ENCODE data around the gene ZBTB18. TPM values are rescaled to one million over a fixed set of nuclear protein-coding genes. Genes with fewer than 3 reads are reported as not detected.

ZBTB18 gene
- polyA plus RNA-seq, 3 donors: 3.0 to 45.5 (median 3.6) TPM

DNA sequence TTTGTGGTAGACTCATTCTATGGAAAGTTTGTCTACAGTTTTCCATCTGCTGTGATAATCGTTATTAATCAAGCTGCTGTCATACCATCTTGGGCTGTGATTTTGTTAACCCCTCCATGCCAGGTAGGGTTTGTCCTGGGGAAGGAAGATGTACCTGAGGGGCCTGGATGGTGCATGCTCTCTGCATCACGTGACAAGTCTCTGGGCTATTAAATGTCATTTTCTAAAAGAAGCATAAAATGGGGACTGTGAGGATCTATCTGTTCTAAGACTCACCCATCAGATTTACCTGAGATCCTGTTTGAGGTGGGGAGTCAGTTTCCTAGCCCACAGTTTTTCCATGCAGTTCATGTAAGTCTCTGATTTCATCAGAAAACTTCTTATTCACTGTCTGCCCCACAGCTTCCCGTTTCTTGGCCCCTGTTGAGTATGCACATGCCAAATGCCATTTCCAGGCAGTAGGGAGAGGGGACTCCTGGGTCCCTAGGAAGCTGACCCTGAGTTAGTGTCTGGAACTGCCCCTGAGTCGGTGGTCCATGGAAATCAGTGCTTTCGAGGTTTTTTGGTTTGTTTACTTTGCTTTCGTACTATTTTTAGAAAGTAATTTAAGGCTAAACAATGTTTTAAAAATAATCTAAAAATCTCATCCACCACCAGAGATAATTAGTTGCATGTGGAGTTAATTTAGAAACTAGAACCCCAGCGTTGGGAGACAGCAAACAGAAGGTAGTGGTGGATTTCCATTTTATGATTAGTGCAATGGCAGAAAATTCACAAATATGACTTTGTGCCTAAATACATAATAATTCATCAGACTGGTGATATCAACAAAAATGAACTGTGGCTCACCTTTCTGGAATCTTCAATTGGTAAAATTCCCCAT is 46.7 kb downstream of the ZBTB18 start:
- no peak overlapping the region for H3K9ac ChIP-seq (ENCODE audit: insufficient read depth, low read length, poor library complexity, severe bottlenecking)
- Mint-ChIP-seq H3K9me3 (peaks cover 0 to 6% (median 3%) of the 10 kb centered on the region in 7 donors), H3K4me1 (peaks cover 4% of the 10 kb centered on the region), H3K27ac (no peak overlapping the region), H3K4me3 (no peak overlapping the region), H3K27me3 (ENCODE audit: low read depth in 3 of 3) (peaks cover 9 to 28% (median 16%) of the 10 kb centered on the region in 3 donors), H3K36me3 (no peaks in the 10 kb centered on the region)
- TF ChIP-seq, protein P1, sequence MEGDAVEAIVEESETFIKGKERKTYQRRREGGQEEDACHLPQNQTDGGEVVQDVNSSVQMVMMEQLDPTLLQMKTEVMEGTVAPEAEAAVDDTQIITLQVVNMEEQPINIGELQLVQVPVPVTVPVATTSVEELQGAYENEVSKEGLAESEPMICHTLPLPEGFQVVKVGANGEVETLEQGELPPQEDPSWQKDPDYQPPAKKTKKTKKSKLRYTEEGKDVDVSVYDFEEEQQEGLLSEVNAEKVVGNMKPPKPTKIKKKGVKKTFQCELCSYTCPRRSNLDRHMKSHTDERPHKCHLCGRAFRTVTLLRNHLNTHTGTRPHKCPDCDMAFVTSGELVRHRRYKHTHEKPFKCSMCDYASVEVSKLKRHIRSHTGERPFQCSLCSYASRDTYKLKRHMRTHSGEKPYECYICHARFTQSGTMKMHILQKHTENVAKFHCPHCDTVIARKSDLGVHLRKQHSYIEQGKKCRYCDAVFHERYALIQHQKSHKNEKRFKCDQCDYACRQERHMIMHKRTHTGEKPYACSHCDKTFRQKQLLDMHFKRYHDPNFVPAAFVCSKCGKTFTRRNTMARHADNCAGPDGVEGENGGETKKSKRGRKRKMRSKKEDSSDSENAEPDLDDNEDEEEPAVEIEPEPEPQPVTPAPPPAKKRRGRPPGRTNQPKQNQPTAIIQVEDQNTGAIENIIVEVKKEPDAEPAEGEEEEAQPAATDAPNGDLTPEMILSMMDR (IDR thresholded peaks at IDR 0.05): no peak
- no peak for DNase-seq
- peaks cover 0 to 21% of the 10 kb centered on the region in 2 donors for H3K27me3 ChIP-seq (ENCODE audit: control insufficient read depth in 2 of 2, insufficient read depth in 2 of 2, low read length in 2 of 2)
- intact Hi-C loops (cut with micrococcal nuclease): no loop called here
- no peaks in the 10 kb centered on the region for H3K79me2 ChIP-seq (ENCODE audit: insufficient read depth, low read length)
- H3K36me3 ChIP-seq (replicated peaks in 1 of 2; ENCODE audit: control insufficient read depth in 1 of 2, insufficient read depth in 2 of 2, low read length in 2 of 2): no peaks in the 10 kb centered on the region
- peaks cover 3 to 5% of the 10 kb centered on the region in 2 donors for H3K9me3 ChIP-seq (replicated peaks in 1 of 2; ENCODE audit: control insufficient read depth in 1 of 2, insufficient read depth in 1 of 2, low read length in 2 of 2)
- no peak overlapping the region for H2AFZ ChIP-seq (ENCODE audit: insufficient read depth, low read depth, low read length, poor library complexity, severe bottlenecking)
- no peak overlapping the region for H3K4me3 ChIP-seq (replicated peaks in 1 of 3; ENCODE audit: low read depth in 2 of 3, low read length in 3 of 3)
- H3K4me1 ChIP-seq (ENCODE audit: control insufficient read depth in 1 of 2, insufficient read depth in 2 of 2, low read length in 2 of 2): no peaks in the 10 kb centered on the region
- no peaks in the 10 kb centered on the region for H4K20me1 ChIP-seq (ENCODE audit: insufficient read depth, low read length)
- WGBS (ENCODE audit: insufficient coverage): 80% methylated on average over 1 of the region's 7 CpGs
- no peak overlapping the region for H3K27ac ChIP-seq (ENCODE audit: low read depth in 1 of 2, low read length in 2 of 2)
- H3K4me2 ChIP-seq (replicated peaks; ENCODE audit: extremely low read depth, low read length, poor library complexity, severe bottlenecking): no peak overlapping the region

DNA sequence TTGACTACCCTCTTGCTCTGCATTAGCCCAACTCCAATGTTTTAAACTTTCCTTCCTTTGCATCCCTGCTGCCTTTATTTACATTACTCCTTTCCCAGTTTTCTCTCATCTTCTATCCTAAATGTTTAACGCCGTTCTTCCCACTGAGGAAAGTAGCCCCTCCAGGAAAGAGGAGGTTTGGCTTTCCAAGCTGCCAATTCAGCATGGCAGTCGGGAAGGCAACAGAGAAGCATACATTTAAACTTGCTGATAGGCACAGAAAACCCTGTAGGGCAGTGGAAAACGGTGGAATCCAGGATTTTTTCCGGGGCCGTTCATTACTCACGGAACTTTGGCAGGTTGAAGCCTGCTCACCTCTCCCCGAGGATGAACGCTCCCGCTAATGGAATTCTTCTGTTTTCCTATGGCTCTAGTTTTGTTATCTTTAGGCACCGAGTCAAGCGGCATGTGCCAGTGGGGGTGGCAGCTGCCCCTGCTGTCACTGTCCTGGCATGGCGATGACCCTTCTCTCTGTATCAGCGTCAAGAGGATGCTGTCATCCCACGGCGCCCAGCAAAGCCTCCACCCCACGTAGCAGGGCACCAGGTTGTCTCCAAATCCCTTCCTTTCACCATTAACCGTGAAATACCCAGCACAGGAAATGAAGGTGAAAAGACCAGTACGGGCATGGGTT is 48.3 kb downstream of the ZBTB18 start:
- H2AFZ ChIP-seq (ENCODE audit: insufficient read depth, low read depth, low read length, poor library complexity, severe bottlenecking): no peak overlapping the region
- H3K4me3 ChIP-seq (replicated peaks in 1 of 3; ENCODE audit: low read depth in 2 of 3, low read length in 3 of 3): no peak overlapping the region
- H3K27ac ChIP-seq (ENCODE audit: low read depth in 1 of 2, low read length in 2 of 2): no peak overlapping the region
- H3K9ac ChIP-seq (ENCODE audit: insufficient read depth, low read length, poor library complexity, severe bottlenecking): no peak overlapping the region
- WGBS (ENCODE audit: insufficient coverage): 90% methylated on average over 17 of the region's 19 CpGs
- H3K79me2 ChIP-seq (ENCODE audit: insufficient read depth, low read length): no peaks in the 10 kb centered on the region
- Mint-ChIP-seq H3K4me1 (peaks cover 4% of the 10 kb centered on the region), H3K4me3 (peak overlapping the region in 1 of 2 donors; percentile 26), H3K9me3 (peaks cover 0 to 8% (median 3%) of the 10 kb centered on the region in 7 donors), H3K36me3 (no peaks in the 10 kb centered on the region), H3K27ac (no peak overlapping the region), H3K27me3 (ENCODE audit: low read depth in 3 of 3) (peaks cover 9 to 30% (median 16%) of the 10 kb centered on the region in 3 donors)
- TF ChIP-seq, protein P1 (IDR thresholded peaks at IDR 0.05): no peak
- H3K9me3 ChIP-seq (replicated peaks in 1 of 2; ENCODE audit: control insufficient read depth in 1 of 2, insufficient read depth in 1 of 2, low read length in 2 of 2): peaks cover 3 to 5% of the 10 kb centered on the region in 2 donors
- H4K20me1 ChIP-seq (ENCODE audit: insufficient read depth, low read length): no peaks in the 10 kb centered on the region
- peaks cover 0 to 21% of the 10 kb centered on the region in 2 donors for H3K27me3 ChIP-seq (ENCODE audit: control insufficient read depth in 2 of 2, insufficient read depth in 2 of 2, low read length in 2 of 2)
- intact Hi-C loops (cut with micrococcal nuclease): no loop called here
- DNase-seq: no peak
- H3K4me1 ChIP-seq (ENCODE audit: control insufficient read depth in 1 of 2, insufficient read depth in 2 of 2, low read length in 2 of 2): no peaks in the 10 kb centered on the region
- H3K36me3 ChIP-seq (replicated peaks in 1 of 2; ENCODE audit: control insufficient read depth in 1 of 2, insufficient read depth in 2 of 2, low read length in 2 of 2): no peaks in the 10 kb centered on the region
- H3K4me2 ChIP-seq (replicated peaks; ENCODE audit: extremely low read depth, low read length, poor library complexity, severe bottlenecking): no peak overlapping the region

All from CD14-positive monocyte (primary cell).